B cell (primary cell): ENCODE results near the gene SGTA.

ENCODE experiments used
- CTCF ChIP-seq: fragments of 200-600 bp; IDR thresholded peaks from one replicate; pipeline ENCODE4 v1.8.0; 2022; ENCODE audit warnings: antibody characterized with exemption, mild to moderate bottlenecking
- EZH2 ChIP-seq: IDR thresholded peaks from 2 replicates; pipeline ENCODE4 v1.6.1; 2012; ENCODE audit warnings: borderline replicate concordance, low read depth, mild to moderate bottlenecking, moderate library complexity, low read length; ENCODE audit not compliant: insufficient read depth, poor library complexity, severe bottlenecking

DNA sequence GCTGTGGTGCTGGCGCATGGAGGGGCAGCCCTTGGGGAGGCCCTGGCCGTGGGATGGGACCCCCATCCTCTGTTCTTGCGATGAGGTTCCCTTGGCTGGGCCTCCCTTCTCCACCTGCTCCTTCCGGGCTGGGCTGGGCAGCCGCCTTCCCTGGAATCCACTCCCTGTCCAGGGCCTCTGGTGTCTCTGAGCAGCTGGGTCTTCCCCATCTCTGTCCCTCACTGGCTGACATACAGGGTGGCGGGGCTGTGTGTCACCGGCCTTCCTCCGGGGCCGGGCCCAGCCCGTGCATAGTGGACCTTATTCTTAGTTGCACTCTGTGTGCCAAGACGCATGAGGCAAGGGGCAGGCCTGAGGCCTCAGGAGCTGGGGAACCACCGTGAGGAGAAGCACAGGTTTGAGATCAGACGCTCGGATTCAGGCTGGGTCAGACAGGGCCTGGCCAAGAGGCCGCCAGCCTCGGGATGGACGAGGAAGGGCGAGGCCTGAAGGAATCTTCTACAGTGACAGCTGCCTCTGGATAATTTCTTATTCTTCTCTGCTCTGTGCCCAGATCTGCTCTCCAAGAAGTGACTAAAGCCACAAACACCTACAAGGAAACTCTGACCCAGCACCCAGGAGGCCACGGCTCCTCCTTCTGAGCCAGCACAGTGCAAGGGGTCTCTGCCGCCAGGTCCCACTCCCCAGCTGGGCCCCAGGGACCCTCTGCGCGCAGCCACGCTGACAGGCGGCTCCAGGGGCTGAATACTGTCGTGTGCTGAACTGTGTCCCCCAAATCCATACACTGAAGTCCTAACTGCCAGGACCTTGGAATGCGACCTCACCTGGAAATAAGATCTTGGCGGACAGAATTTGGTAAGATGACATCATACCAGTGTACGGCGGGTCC lies 11.0 kb downstream of the SGTA start:
- TF ChIP-seq CTCF: no peak
- TF ChIP-seq EZH2: no peak
